Neuron (in vitro differentiated cells): ENCODE measurements around the gene PCDHA4.

Source experiments
- H2AFZ ChIP-seq: one replicate; pipeline ENCODE4 v1.6.1; 2013; ENCODE audit warnings: low read depth, mild to moderate bottlenecking, inconsistent platforms, low read length, moderate library complexity
- H3K27me3 ChIP-seq: one replicate; pipeline ENCODE4 v1.6.1; 2013; ENCODE audit warnings: low read length; ENCODE audit not compliant: insufficient read depth
- H3K36me3 ChIP-seq: one replicate; pipeline ENCODE4 v1.6.1; 2013; ENCODE audit warnings: low read length; ENCODE audit not compliant: insufficient read depth
- H3K4me1 ChIP-seq: one replicate; pipeline ENCODE4 v1.6.1; 2013; ENCODE audit warnings: low read length; ENCODE audit not compliant: insufficient read depth
- H3K4me3 ChIP-seq: 2 replicates; pipeline ENCODE4 v1.5.1; 2013; ENCODE audit warnings: mild to moderate bottlenecking, low read length, moderate library complexity
- H3K9me3 ChIP-seq: one replicate; pipeline ENCODE4 v1.6.1; 2013; ENCODE audit warnings: low read length

PCDHA4 gene

GRCh38 chr5:140857177-140857986, 50.5 kb downstream of the PCDHA4 start:
- Histone ChIP-seq H3K27me3 (no peaks in the 10 kb centered on the region), H2AFZ (no peak overlapping the region), H3K36me3 (peaks cover 38% of the 10 kb centered on the region), H3K4me1 (no peaks in the 10 kb centered on the region), H3K4me3 (no peak overlapping the region), H3K9me3 (peaks cover 46% of the 10 kb centered on the region)

DNA sequence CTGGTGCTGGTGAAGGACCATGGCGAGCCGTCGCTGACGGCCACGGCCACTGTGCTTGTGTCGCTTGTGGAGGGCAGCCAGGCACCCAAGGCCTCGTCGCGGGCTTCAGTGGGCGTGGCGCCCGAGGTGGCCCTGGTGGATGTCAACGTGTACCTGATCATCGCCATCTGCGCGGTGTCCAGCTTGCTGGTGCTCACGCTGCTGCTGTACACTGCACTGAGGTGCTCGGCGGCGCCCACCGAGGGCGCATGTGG, 51.0 kb downstream of the PCDHA4 start:
- Histone ChIP-seq H3K9me3 (peaks cover 51% of the 10 kb centered on the region), H3K4me1 (no peaks in the 10 kb centered on the region), H2AFZ (no peak overlapping the region), H3K4me3 (no peak overlapping the region), H3K27me3 (no peaks in the 10 kb centered on the region), H3K36me3 (peaks cover 43% of the 10 kb centered on the region)

GRCh38 chr5:140862441-140863295, 55.8 kb downstream of the PCDHA4 start:
- Histone ChIP-seq H3K36me3 (peaks cover 29% of the 10 kb centered on the region), H3K4me3 (no peak overlapping the region), H2AFZ (no peak overlapping the region), H3K4me1 (no peaks in the 10 kb centered on the region), H3K9me3 (peaks cover 37% of the 10 kb centered on the region), H3K27me3 (no peaks in the 10 kb centered on the region)
